Measurements from ENCODE around the gene ANKRD28. TPM values are rescaled to one million over a fixed set of nuclear protein-coding genes. Genes with fewer than 3 reads are reported as not detected.

Gene ANKRD28
- total RNA-seq, 1 experiment from 2014 or later, result 82.6 TPM

DNA sequence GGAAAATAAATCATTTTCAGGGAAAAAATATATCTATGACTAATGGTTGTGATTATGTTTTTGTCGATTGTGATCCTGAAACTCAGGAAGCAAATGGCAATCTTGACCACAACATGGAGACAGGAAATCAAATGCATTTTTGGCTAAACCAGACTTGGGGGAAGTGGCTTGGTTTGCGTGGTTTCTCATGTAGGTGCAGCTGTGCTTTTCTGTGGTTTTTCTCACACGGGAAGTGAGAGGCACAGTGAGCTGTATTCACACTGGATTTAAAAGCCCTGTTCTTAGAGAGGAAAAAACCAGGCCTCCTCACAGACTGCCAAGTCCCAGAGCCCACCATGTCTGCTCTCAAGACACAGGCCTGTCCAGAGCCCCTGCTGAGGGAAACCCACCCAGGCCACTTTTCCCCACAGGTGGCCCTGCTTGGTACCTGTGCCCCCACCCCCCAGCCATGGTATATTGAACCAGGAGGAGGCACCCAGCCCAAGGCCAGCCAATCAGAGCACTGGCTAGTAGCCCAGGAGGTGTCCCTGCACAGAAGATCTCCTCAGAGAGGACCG lies 150.1 kb downstream of the ANKRD28 start:
- POLR2A ChIA-PET (ENCODE audit: unreplicated experiment), result interaction anchor here (0.7 kb wide), 2 partner anchors 8 to 10 kb away, joined by 4 to 6 read pairs; no protein-coding TSS in a partner anchor
- no peak overlapping the region; the same call in 1 of the 2 replicates for H3K4me3 ChIP-seq
- BruUV-seq (replicated peaks), result TSS peak; percentile 87

DNA sequence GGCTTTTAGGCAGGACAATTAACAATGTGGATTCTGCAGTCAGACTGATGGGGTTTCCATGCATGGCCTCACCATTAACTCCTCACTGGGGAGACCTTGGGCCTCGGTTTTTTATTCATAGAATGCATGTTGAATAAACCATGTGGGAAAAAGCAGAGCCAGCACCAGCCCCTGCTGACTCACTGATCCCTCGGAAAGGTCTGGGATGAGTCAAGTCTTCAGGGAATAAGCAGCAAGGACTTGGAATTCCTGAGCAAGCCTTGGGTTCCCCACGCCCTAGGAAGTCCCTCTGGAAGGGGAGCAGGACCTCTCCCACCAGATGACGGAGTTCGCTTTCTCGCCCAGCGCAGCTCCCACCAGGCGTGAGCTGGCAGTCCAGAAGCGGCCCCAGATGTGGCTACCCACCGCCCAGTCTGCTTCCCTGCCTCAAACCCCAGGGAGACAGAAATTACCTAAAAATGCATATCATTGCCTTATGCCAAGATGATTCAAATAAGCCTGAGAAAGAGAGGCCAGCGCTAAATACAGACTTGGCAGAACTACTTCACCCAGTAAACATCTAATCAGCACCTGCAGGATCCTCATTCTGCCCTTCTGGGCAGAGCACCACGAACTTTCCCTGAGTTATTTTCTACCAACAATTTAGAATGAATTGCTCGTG lies 150.8 kb downstream of the ANKRD28 start:
- no TSS peak for BruUV-seq (replicated peaks)
- DNase-seq, result peak; percentile 61 to 74
- Histone ChIP-seq H3F3A (ENCODE audit: insufficient read depth, low read depth) (peaks cover 40% of the 10 kb centered on the region), H3K79me2 (ENCODE audit: low read depth) (no peaks in the 10 kb centered on the region), H3K9me3 (ENCODE audit: insufficient read depth, low read depth) (peaks cover 12% of the 10 kb centered on the region; the same call in 1 of the 2 replicates), H4K20me1 (ENCODE audit: insufficient read depth) (no peaks in the 10 kb centered on the region), H3K27ac (peak overlapping the region; percentile 82), H3K4me3 (peak overlapping the region; percentile 32; the same call in 1 of the 2 replicates), H3K36me3 (ENCODE audit: low read depth) (no peaks in the 10 kb centered on the region), H3K9me2 (ENCODE audit: insufficient read depth) (no peaks in the 10 kb centered on the region), H3K4me2 (peak overlapping the region; percentile 73), H2AFZ (0 out of 2 replicates have a peak overlapping the region, but pooled peaks have one; percentile 13), H3K27me3 (ENCODE audit: insufficient read depth, low read depth) (no peaks in the 10 kb centered on the region), H3K4me1 (replicated peaks; ENCODE audit: insufficient read depth) (peaks cover 40% of the 10 kb centered on the region)
- intact Hi-C loops (cut with micrococcal nuclease; ENCODE audit: unreplicated experiment), result loop anchor here (1.0 to 2.0 kb wide), 3 partner anchors 11 to 212 kb away; no protein-coding TSS in a partner anchor
- CTCF ChIA-PET, result interaction anchor here (1.3 kb wide), 1 partner anchor 11 kb away, joined by 3 read pairs; no protein-coding TSS in a partner anchor
- TF ChIP-seq, protein P1, sequence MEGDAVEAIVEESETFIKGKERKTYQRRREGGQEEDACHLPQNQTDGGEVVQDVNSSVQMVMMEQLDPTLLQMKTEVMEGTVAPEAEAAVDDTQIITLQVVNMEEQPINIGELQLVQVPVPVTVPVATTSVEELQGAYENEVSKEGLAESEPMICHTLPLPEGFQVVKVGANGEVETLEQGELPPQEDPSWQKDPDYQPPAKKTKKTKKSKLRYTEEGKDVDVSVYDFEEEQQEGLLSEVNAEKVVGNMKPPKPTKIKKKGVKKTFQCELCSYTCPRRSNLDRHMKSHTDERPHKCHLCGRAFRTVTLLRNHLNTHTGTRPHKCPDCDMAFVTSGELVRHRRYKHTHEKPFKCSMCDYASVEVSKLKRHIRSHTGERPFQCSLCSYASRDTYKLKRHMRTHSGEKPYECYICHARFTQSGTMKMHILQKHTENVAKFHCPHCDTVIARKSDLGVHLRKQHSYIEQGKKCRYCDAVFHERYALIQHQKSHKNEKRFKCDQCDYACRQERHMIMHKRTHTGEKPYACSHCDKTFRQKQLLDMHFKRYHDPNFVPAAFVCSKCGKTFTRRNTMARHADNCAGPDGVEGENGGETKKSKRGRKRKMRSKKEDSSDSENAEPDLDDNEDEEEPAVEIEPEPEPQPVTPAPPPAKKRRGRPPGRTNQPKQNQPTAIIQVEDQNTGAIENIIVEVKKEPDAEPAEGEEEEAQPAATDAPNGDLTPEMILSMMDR (conservative IDR thresholded peaks at IDR 0.05), result no peak
- no peak for TF ChIP-seq EZH2 (IDR thresholded peaks at IDR 0.05; ENCODE audit: low read depth)
- POLR2A ChIA-PET (ENCODE audit: unreplicated experiment), result no interaction called here

More for the DNA sequence above, 150.1 kb downstream of the ANKRD28 start:
- CTCF ChIA-PET, result interaction anchor here (1.3 kb wide), 1 partner anchor 12 kb away, joined by 3 read pairs; no protein-coding TSS in a partner anchor
- Histone ChIP-seq H3K4me2 (peak overlapping the region; percentile 73), H3F3A (ENCODE audit: insufficient read depth, low read depth) (peaks cover 40% of the 10 kb centered on the region), H3K9me3 (ENCODE audit: insufficient read depth, low read depth) (peaks cover 12% of the 10 kb centered on the region; the same call in 1 of the 2 replicates), H3K36me3 (ENCODE audit: low read depth) (no peaks in the 10 kb centered on the region), H3K9me2 (ENCODE audit: insufficient read depth) (no peaks in the 10 kb centered on the region), H3K27ac (peak overlapping the region; percentile 82), H2AFZ (peak overlapping the region; percentile 21; the same call in 1 of the 2 replicates), H4K20me1 (ENCODE audit: insufficient read depth) (no peaks in the 10 kb centered on the region), H3K4me1 (replicated peaks; ENCODE audit: insufficient read depth) (peaks cover 40% of the 10 kb centered on the region), H3K27me3 (ENCODE audit: insufficient read depth, low read depth) (no peaks in the 10 kb centered on the region), H3K79me2 (ENCODE audit: low read depth) (no peaks in the 10 kb centered on the region)
- intact Hi-C loops (cut with micrococcal nuclease; ENCODE audit: unreplicated experiment), result loop anchor here (1.0 to 2.0 kb wide), 2 partner anchors 16 to 211 kb away; no protein-coding TSS in a partner anchor
- TF ChIP-seq, protein P1 (conservative IDR thresholded peaks at IDR 0.05), result no peak
- TF ChIP-seq EZH2 (IDR thresholded peaks at IDR 0.05; ENCODE audit: low read depth), result no peak
- peak; percentile 25 to 64 for DNase-seq

DNA sequence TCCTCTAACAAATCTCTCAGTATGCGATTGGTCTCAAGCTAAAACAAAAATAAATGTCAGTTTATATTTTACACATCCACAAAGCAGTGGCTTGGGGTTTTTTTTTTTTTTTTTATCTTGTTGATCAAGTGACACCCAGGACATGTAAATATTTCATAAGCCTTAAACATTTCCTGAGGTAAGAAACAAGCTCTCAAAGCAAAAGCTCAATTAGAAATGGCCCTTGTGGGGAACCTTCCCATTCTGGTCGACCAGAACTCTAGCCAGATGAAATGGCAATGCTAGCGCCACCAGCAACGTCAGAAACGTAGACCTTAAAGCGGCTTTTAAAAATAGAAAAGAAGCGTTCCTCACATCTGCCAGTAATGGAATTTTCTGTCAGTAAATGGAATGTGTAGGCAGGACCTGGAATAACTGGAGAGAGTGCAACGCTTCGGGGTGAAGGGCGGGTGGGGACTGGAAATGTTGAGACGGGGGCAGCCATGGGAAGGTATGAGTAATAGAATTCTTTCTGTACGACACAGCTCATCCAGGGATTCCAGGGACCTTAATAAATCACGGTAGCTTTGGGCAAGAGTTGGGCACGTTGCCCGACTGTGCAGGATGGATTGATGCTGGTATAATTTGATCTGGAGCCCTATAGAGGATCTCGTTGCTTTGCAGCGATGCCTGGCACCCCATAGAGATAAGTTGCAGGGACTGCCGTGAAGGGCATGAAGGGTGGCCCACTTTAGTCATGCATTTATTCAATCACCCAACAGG lies 151.9 kb downstream of the ANKRD28 start:
- peak overlapping the region; percentile 44 for H2AFZ ChIP-seq
- peak overlapping the region; percentile 32; the same call in 1 of the 2 replicates for H3K4me3 ChIP-seq

More for the DNA sequence above, 151.9 kb downstream of the ANKRD28 start:
- no peaks in the 10 kb centered on the region for H3K79me2 ChIP-seq (ENCODE audit: low read depth)
- TF ChIP-seq EZH2 (IDR thresholded peaks at IDR 0.05; ENCODE audit: low read depth), result no peak
- TF ChIP-seq, protein P1 (conservative IDR thresholded peaks at IDR 0.05), result no peak
- ChIA-PET CTCF (interaction anchor here (0.6 to 0.7 kb wide), 2 partner anchors 18 to 220 kb away, joined by 3 to 8 read pairs; no protein-coding TSS in a partner anchor), POLR2A (ENCODE audit: unreplicated experiment) (interaction anchor here (0.6 kb wide), 3 partner anchors 60 to 1691 kb away, joined by 3 to 12 read pairs (median 3); no protein-coding TSS in a partner anchor)
- peaks cover 40% of the 10 kb centered on the region for H3K4me1 ChIP-seq (replicated peaks; ENCODE audit: insufficient read depth)
- no peaks in the 10 kb centered on the region for H4K20me1 ChIP-seq (ENCODE audit: insufficient read depth)
- peak overlapping the region; percentile 82 for H3K27ac ChIP-seq
- peak overlapping the region; percentile 73 for H3K4me2 ChIP-seq
- BruUV-seq (replicated peaks), result no TSS peak
- H3K9me2 ChIP-seq (ENCODE audit: insufficient read depth), result no peaks in the 10 kb centered on the region
- peak; percentile 84 to 88 for DNase-seq
- no peaks in the 10 kb centered on the region for H3K27me3 ChIP-seq (ENCODE audit: insufficient read depth, low read depth)
- H3F3A ChIP-seq (ENCODE audit: insufficient read depth, low read depth), result peaks cover 40% of the 10 kb centered on the region
- H3K9me3 ChIP-seq (ENCODE audit: insufficient read depth, low read depth), result peaks cover 12% of the 10 kb centered on the region; the same call in 1 of the 2 replicates
- no peaks in the 10 kb centered on the region for H3K36me3 ChIP-seq (ENCODE audit: low read depth)
- intact Hi-C loops (cut with micrococcal nuclease; ENCODE audit: unreplicated experiment), result loop anchor here (1.0 to 2.0 kb wide), 2 partner anchors 10 to 213 kb away; no protein-coding TSS in a partner anchor
